K562 treated with DMSO at 1 percent for 48 hours (cell line): ENCODE data around the gene NDN. TPM values are rescaled to one million over a fixed set of nuclear protein-coding genes. Genes with fewer than 3 reads are reported as not detected.

ENCODE experiments used
- total RNA-seq: library from RNA; unstranded; fragments of 300-600 nt; gene quantifications from 2 replicates; pipeline ENCODE4 v1.2.3, GENCODE V29; 2022; ENCODE audit warnings: low replicate concordance; ENCODE audit errors: extremely low read depth

Gene NDN, protein sequence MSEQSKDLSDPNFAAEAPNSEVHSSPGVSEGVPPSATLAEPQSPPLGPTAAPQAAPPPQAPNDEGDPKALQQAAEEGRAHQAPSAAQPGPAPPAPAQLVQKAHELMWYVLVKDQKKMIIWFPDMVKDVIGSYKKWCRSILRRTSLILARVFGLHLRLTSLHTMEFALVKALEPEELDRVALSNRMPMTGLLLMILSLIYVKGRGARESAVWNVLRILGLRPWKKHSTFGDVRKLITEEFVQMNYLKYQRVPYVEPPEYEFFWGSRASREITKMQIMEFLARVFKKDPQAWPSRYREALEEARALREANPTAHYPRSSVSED
- not detected in 2 replicates for total RNA-seq

DNA sequence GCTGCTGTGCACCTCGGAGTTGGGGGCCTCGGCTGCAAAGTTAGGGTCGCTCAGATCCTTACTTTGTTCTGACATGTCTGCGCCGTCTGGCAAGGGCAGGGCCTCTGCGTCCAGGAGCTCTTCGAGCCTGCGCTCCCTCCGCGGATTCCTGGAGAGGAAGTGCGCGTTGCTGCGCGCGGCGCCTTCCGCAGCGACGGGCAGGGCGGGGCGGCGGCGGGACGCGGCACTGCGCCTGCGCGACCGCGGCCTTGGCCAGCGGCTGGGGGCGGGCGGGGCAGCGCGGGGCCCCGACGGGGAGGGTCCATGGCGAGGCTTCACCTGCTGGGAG lies at the start of gene NDN:
TSS of gene NDN (minus strand) at position 163 of the 328 bp plus-strand sequence. CDS start at position 75, 88 bp downstream.

DNA sequence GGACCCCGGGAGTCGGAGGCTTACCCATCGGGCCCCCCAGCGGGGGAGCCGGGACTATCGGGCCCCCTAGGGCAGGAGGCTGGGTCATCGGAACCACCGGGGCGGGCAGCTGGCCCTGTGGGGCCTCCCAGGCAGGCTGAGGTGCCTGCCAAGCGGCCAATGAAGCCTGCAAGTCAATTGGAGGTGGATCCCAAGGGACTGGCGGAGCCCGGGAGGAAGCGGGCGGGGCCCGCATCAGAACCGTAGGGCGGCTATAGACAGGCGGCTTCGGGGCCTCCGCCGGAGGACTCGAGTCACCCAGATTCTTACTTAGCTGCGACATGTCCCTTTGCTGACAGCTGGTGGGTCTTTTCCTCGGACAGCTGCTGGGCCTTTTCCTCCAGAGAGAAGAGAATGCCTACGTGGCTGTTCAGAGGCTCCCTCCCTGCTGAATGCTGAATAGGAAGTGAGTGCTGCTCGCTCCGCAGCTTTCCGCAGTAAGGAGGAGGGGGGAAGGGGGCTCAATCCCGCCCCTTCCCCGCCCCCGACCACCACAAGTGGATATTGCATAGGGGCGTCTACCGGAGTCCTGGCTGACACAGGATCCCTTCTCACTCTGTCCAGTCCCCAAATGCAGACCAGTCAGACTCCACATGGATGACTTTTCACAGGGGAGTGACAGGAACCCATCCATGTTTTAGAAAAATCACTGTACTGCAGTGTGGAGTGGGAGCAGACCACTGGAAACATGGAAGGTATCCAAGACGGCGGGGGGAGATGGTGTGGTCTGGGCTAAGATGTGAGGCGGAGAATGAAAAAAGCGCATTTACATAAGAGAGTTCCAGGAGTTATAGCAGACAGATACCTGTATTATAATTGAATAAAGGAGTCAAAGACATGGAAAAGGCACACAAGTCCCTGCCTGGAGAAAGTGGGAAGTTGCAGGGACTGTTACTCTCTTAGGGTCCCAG lies 39.4 kb downstream of the NDN start, which contains the start of gene MAGEL2:
TSS of gene MAGEL2 (minus strand) at position 447 of the 950 bp plus-strand sequence. CDS start at position 322, 125 bp downstream.

Other genes starting within 250 kb of the NDN start
- gene GOLGA6L2, start 240.1 kb downstream of the NDN start, total RNA-seq = not detected in 2 replicates
- not detected in 2 replicates for gene MKRN3, start 121.6 kb downstream of the NDN start, total RNA-seq
- not detected in 2 replicates for gene MAGEL2, start 39.4 kb downstream of the NDN start, total RNA-seq